ENCODE results near the gene FAM20B.

FAM20B gene

DNA sequence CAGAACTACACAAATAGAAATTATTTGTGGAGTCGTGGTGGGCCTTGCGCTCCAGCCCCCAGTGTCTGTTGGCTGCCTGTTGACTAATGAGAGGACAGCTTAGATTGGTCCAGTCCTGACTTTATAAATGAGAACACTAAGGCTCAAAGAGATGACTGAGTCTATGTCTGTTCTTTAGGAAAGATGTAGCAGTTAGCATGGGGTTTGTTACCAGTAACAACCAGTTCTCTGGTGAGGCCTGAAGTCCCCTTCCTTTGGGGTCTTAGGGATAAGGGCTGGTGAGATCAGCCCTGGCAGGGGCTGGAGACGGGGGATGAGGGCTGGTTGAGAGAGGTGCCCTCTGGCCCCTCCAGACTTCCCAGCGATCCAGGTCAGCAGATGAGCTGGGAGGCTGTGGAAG, 65.2 kb downstream of the FAM20B start:
- peak overlapping the region; percentile 35 for H3K4me3 Mint-ChIP-seq
- H3K9me3 Mint-ChIP-seq = no peaks in the 10 kb centered on the region
- peak overlapping the region; percentile 46 for H3K27ac Mint-ChIP-seq
- no peak for TF ChIP-seq CTCF (IDR thresholded peaks at IDR 0.05)
- H3K27me3 Mint-ChIP-seq (ENCODE audit: low read depth, poor library complexity) = peaks cover 3% of the 10 kb centered on the region
- peaks cover 44% of the 10 kb centered on the region for H3K36me3 Mint-ChIP-seq (ENCODE audit: low read depth)
- DNase-seq = no peak
- peaks cover 36% of the 10 kb centered on the region for H3K4me1 Mint-ChIP-seq

DNA sequence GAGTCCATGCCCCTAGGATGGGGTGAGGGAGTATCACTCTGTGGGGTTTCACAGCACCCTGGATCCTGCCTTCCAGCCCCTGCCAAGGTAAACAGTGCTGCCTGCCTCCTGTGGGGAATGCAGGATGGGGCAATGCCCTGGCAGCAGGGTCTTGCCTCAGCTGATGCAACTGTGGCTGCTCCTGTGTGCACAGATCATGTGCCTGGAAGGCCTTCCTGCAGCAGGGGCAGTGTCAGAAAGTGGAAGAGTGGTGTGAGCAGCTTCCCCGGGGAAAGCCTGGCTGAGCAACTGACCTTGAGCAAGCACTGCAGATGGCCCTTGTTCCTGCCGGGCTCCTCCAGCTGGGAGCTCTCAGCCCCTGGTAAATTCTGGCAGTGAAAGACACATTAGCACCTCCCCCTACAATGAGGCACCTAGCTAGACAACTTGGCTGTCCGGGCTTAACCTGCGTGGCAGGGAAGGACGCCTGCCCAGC, 66.0 kb downstream of the FAM20B start:
- Mint-ChIP-seq H3K4me1 (peaks cover 36% of the 10 kb centered on the region), H3K36me3 (ENCODE audit: low read depth) (peaks cover 46% of the 10 kb centered on the region), H3K4me3 (no peak overlapping the region), H3K27ac (peak overlapping the region; percentile 46), H3K9me3 (no peaks in the 10 kb centered on the region), H3K27me3 (ENCODE audit: low read depth, poor library complexity) (peaks cover 3% of the 10 kb centered on the region)
- no peak for TF ChIP-seq CTCF (IDR thresholded peaks at IDR 0.05)
- DNase-seq = no peak

DNA sequence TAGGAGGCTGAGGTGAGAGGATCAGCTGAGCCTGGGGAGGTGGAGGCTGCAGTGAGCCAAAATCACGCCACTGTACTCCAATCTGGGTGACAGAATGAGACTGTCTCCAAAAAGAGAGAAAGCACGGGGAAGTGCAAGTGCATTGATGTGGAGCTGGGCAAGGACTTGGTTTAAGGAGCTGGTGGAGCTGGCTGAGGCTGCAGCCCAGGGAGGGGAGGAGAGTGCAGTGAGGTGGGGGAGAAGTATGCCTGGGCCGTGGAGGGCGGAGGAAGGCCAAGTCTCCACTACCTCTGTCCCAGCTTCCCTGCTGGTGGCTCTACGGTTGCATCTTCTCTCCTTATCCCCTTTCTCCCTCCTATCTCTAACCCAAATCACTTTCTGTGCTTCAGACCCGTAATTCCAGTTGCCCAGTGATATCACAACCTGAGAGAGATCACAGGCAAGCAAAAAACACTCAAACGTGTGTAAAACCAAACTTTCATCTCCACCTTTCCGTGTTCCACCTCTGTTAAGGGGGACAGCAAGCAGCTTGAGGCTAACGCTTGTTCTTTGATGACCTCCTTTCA, 67.3 kb downstream of the FAM20B start:
- TF ChIP-seq CTCF (IDR thresholded peaks at IDR 0.05) = no peak
- H3K4me1 Mint-ChIP-seq = peaks cover 36% of the 10 kb centered on the region
- no peaks in the 10 kb centered on the region for H3K9me3 Mint-ChIP-seq
- H3K4me3 Mint-ChIP-seq = no peak overlapping the region
- DNase-seq = no peak
- H3K27me3 Mint-ChIP-seq (ENCODE audit: low read depth, poor library complexity) = peaks cover 3% of the 10 kb centered on the region
- no peak overlapping the region for H3K27ac Mint-ChIP-seq
- peaks cover 54% of the 10 kb centered on the region for H3K36me3 Mint-ChIP-seq (ENCODE audit: low read depth)

- Mint-ChIP-seq H3K4me1 (peaks cover 23% of the 10 kb centered on the region), H3K27ac (no peak overlapping the region), H3K4me3 (no peak overlapping the region), H3K27me3 (ENCODE audit: low read depth, poor library complexity) (no peaks in the 10 kb centered on the region), H3K36me3 (ENCODE audit: low read depth) (peaks cover 67% of the 10 kb centered on the region), H3K9me3 (no peaks in the 10 kb centered on the region)
- DNase-seq = no peak
- no peak for TF ChIP-seq CTCF (IDR thresholded peaks at IDR 0.05)
These were observed 69.1 kb downstream of the FAM20B start for GRCh38 chr1:179094818-179095217.

- Mint-ChIP-seq H3K4me1 (peaks cover 18% of the 10 kb centered on the region), H3K4me3 (no peak overlapping the region), H3K27ac (no peak overlapping the region), H3K36me3 (ENCODE audit: low read depth) (peaks cover 72% of the 10 kb centered on the region), H3K27me3 (ENCODE audit: low read depth, poor library complexity) (no peaks in the 10 kb centered on the region), H3K9me3 (no peaks in the 10 kb centered on the region)
- TF ChIP-seq CTCF (IDR thresholded peaks at IDR 0.05) = no peak
- DNase-seq = no peak
These were observed 69.7 kb downstream of the FAM20B start for GRCh38 chr1:179095377-179095776.

- no peak for DNase-seq
- Mint-ChIP-seq H3K4me1 (peaks cover 12% of the 10 kb centered on the region), H3K9me3 (no peaks in the 10 kb centered on the region), H3K27me3 (ENCODE audit: low read depth, poor library complexity) (no peaks in the 10 kb centered on the region), H3K4me3 (no peak overlapping the region), H3K27ac (peak overlapping the region; percentile 57), H3K36me3 (ENCODE audit: low read depth) (peaks cover 76% of the 10 kb centered on the region)
- no peak for TF ChIP-seq CTCF (IDR thresholded peaks at IDR 0.05)
These were observed 70.2 kb downstream of the FAM20B start for GRCh38 chr1:179095924-179096323.
